Stomach smooth muscle (tissue), 2 donors: ENCODE results near the gene IGFN1.
"Not testable (repeated sequence)": the region's sequence is repeated elsewhere in the genome, so short reads cannot be mapped to it uniquely, and the experiment has no call there.

Experiments used
- H3K27ac ChIP-seq: one replicate; pipeline ENCODE4 v1.7.0; 2013; ENCODE audit warnings: mild to moderate bottlenecking, low read length, inconsistent platforms
- H3K27me3 ChIP-seq, 2 donors: one replicate each; pipeline ENCODE4 v1.7.0; 2013; ENCODE audit warnings: low read length in 2 of 2; ENCODE audit not compliant: insufficient read depth in 2 of 2, control insufficient read depth in 1 of 2
- H3K36me3 ChIP-seq, 2 donors: one replicate each; pipeline ENCODE4 v1.7.0; 2013; ENCODE audit warnings: low read length in 2 of 2; ENCODE audit not compliant: control insufficient read depth in 2 of 2, insufficient read depth in 2 of 2
- H3K4me1 ChIP-seq: one replicate; pipeline ENCODE4 v1.7.0; 2013; ENCODE audit warnings: low read length; ENCODE audit not compliant: control insufficient read depth, insufficient read depth
- H3K4me3 ChIP-seq, 2 donors: one replicate each; pipeline ENCODE4 v1.7.0; 2013; ENCODE audit warnings: low read length in 2 of 2
- H3K9ac ChIP-seq, 2 donors: one replicate each; pipeline ENCODE4 v1.7.0; 2013; ENCODE audit warnings: low read length in 2 of 2, mild to moderate bottlenecking in 1 of 2
- H3K9me3 ChIP-seq, 2 donors: one replicate each; pipeline ENCODE4 v1.7.0; 2013; ENCODE audit warnings: low read length in 2 of 2; ENCODE audit not compliant: control insufficient read depth in 2 of 2
- donor health status: healthy.
- donor health status: Pancreatic carcinoma.

Gene IGFN1

DNA sequence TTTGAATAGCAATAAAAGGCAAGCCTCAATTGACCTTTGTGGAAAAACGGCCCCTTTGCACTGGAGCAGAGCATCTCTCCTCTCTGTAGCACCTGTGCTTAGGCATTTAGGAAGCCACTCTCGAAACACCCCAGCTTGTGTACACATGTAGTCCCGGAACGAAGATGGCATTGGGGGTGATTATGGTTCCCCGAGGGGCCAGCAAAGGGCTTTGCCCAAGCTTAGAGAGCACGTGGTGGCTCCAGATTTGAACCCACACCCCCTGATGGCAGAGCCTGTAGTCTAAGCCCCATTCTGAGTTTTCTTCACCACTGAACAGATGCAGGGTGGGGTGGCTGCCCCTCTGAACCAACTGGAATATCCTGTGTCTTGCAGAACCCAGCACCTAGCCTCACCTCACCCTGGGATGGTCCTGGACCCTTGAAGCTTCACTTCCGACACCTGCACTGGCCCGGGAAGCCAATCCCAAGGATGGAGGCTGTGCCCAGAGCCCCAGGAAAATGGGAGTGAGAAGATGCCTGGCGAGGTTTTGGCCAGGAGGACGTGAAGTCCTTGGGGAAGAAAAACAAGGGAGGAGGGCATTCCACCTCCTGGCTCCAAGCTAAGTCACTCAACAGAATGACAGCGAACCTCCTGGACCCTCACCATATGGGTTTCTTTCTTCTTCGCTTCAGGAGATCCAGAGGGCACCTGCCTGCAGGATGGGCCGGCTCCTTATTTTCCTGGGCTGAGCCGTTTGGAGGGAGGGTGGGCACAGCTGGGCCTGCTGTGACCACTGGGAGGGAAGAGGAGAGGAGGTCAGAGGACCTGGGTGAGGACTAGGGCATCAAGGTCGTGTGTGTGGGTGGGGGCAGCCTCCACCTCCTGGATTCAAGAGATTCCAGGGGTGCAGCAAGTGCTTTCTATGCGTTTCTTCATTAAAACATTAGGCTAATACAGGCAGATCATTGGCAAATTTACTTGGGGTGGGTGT is 37.7 kb downstream of the IGFN1 start:
- H3K9me3 ChIP-seq, result no peaks in the 10 kb centered on the region
- no peak overlapping the region for H3K27ac ChIP-seq
- H3K4me3 ChIP-seq, result no peak overlapping the region
- no peaks in the 10 kb centered on the region for H3K4me1 ChIP-seq
- no peak overlapping the region for H3K9ac ChIP-seq
- no peaks in the 10 kb centered on the region for H3K36me3 ChIP-seq
- no peaks in the 10 kb centered on the region for H3K27me3 ChIP-seq

DNA sequence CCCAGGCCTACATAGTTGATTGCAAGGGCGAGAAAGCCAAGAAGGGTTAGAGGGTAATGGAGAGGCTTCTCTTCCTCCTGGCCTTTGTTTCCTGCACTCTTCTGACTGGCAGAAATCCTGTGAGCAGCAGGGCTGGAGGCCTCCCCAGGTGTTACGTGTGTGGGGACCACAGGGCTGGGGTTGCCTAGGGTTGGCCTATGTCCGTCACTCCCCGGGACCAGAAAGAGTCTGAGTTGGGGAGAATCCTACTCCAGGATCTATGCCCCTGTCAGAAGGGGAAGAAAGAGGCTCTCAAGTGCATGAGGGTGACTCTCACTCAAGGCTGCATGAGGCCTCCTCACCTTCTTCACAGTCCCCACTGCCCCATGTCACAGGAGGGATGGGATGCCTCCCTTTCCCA is 38.5 kb downstream of the IGFN1 start:
- Histone ChIP-seq H3K27me3 (no peaks in the 10 kb centered on the region), H3K27ac (no peak overlapping the region), H3K4me3 (no peak overlapping the region), H3K4me1 (no peaks in the 10 kb centered on the region), H3K9me3 (no peaks in the 10 kb centered on the region), H3K36me3 (no peaks in the 10 kb centered on the region), H3K9ac (no peak overlapping the region)

DNA sequence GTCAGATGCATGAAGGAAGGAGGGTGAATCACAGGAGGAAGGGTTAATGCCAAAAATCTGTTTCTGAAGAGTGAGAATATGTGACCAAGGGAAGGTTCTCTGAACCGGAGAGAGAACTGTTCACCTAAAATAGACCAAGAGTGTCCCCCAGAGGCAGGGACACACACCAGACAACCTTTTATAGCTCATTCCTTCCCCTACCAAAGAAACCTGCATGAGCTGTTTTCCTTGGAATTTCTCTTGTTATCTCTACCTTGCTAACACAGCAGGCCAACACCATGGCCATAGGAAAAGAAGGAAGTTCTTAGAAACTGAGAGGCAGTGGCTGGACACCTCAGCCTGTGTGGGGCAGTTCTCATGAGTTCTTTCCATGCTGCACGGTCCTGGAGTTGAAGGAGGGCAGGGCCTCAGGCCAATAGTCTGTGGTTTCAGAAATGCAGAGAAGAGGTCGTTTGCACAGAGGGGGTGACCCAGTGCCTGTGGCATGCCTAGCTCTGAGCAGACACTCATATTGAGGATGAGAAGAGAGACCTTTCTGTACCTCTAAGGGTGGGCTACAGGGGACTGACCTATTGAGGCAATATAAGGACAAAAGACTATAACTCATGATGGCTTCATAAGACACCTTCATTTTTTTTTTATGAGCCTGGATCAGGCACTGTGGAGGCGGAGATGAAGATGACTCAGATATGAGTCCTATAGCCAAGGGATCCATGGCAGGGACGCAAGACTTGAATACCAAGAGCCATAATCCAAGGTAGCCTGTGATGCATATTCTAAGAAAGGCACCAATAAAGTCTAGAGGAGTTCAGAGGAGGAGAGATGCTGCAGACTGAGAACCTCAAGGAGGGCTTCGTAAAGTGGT is 39.4 kb downstream of the IGFN1 start:
- H3K36me3 ChIP-seq, result no peaks in the 10 kb centered on the region

DNA sequence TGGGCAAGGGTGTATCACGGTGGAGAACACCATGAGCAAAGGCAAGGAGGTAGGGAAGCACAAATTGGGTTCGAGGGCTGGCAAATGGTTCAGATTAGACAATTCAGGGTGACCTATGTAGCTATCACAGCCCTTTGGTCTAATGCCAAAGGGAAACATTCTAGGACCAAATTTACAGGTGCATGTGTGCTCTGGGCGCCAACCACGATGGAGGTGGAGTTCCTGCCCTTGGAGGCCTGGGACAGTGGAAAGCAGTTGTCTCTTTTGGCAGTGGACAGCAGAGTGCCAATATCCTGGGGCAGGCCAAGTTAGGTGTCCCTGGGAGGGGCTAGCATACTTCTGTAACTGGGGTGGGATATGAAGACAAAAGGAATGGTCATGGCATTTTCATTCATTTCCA is 40.1 kb downstream of the IGFN1 start:
- H3K4me1 ChIP-seq, result no peaks in the 10 kb centered on the region
- H3K36me3 ChIP-seq, result no peaks in the 10 kb centered on the region
- H3K9me3 ChIP-seq, result no peaks in the 10 kb centered on the region

More for the DNA sequence above, 39.4 kb downstream of the IGFN1 start:
- H3K27me3 ChIP-seq, result no peaks in the 10 kb centered on the region
- H3K27ac ChIP-seq, result no peak overlapping the region
- no peak overlapping the region for H3K9ac ChIP-seq
- H3K4me1 ChIP-seq, result no peaks in the 10 kb centered on the region
- no peak overlapping the region for H3K4me3 ChIP-seq
- H3K9me3 ChIP-seq, result no peaks in the 10 kb centered on the region

DNA sequence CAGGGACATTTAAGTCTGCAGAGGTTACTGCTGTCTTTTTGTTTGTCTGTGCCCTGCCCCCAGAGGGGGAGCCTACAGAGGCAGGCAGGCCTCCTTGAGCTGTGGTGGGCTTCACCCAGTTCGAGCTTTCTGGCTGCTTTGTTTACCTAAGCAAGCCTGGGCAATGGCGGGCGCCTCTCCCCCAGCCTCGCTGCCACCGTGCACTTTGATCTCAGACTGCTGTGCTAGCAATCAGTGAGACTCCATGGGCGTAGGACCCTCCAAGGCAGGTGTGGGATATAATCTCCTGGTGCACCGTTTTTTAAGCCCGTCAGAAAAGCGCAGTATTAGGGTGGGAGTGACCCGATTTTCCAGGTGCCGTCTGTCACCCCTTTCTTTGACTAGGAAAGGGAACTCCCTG is 49.0 kb downstream of the IGFN1 start:
- not testable (repeated sequence) for H3K27ac ChIP-seq, H3K4me1 ChIP-seq, H3K36me3 ChIP-seq, H3K9me3 ChIP-seq, H3K27me3 ChIP-seq, H3K9ac ChIP-seq, H3K4me3 ChIP-seq

More for the DNA sequence above, 40.1 kb downstream of the IGFN1 start:
- no peak overlapping the region for H3K9ac ChIP-seq
- H3K4me3 ChIP-seq, result no peak overlapping the region
- H3K27me3 ChIP-seq, result no peaks in the 10 kb centered on the region
- H3K27ac ChIP-seq, result no peak overlapping the region

- no peak overlapping the region for H3K27ac ChIP-seq
- H3K9me3 ChIP-seq, result no peaks in the 10 kb centered on the region
- peaks cover 3 to 9% of the 10 kb centered on the region in 2 donors for H3K27me3 ChIP-seq
- H3K36me3 ChIP-seq, result no peaks in the 10 kb centered on the region
- H3K4me1 ChIP-seq, result no peaks in the 10 kb centered on the region
- no peak overlapping the region for H3K4me3 ChIP-seq
- no peak overlapping the region for H3K9ac ChIP-seq
Measured at GRCh38 chr1:201240171-201240570, 49.5 kb downstream of the IGFN1 start.

- Histone ChIP-seq H3K27me3 (peaks cover 3 to 9% of the 10 kb centered on the region in 2 donors), H3K4me1 (no peaks in the 10 kb centered on the region), H3K9ac (no peak overlapping the region)
Measured at GRCh38 chr1:201241736-201242135, 51.1 kb downstream of the IGFN1 start.

GRCh38 chr1:201245082-201245481 is 54.5 kb downstream of the IGFN1 start:
- Histone ChIP-seq H3K27me3 (peaks cover 3 to 9% of the 10 kb centered on the region in 2 donors), H3K9me3 (no peaks in the 10 kb centered on the region), H3K27ac (no peak overlapping the region), H3K4me1 (no peaks in the 10 kb centered on the region), H3K4me3 (no peak overlapping the region), H3K36me3 (no peaks in the 10 kb centered on the region), H3K9ac (no peak overlapping the region)

More at GRCh38 chr1:201241736-201242135, 51.1 kb downstream of the IGFN1 start:
- Histone ChIP-seq H3K27ac (no peak overlapping the region), H3K9me3 (no peaks in the 10 kb centered on the region), H3K36me3 (no peaks in the 10 kb centered on the region), H3K4me3 (no peak overlapping the region)

DNA sequence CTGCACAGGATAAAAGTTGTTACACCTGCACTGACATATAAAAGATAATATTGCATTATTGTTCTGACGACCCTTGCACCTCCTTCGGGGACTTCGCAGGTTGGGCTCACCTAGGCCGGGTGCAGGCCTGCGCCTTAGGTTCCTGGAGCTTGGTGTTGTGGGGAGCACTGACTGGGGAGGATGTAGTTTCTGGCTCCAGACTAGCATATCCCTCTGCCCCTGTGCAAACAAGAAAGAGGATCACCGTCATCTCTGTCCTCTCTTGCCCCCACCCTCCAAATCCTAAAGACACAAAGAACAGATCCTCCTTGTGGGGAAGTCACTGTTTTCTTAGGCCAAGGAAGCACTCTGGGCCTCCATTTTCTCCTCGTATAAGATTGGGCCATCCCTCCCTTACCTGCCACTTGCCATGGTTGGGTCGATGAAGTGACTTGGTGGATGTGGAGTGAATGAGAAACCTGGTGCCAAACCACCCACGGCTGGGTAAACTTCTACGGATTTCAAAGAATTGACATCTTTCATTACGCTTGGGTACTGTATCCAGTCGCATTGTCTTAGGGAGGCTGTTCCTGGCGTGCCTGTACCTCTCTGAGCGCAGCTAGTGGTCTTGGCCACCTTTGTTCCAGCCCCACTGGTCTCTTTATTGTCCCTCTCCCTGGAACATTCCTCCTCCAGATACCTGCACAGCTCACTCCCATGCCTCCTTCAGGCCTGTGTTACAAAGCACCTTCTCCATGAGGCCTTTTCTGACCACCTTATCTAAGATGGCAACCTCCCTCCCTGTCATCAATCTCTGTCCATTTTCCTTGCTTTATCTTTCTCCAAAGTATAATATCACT is 58.3 kb downstream of the IGFN1 start:
- no peak overlapping the region for H3K9ac ChIP-seq
- H3K27me3 ChIP-seq, result peaks cover 0 to 3% of the 10 kb centered on the region in 2 donors
- no peaks in the 10 kb centered on the region for H3K36me3 ChIP-seq
- H3K4me1 ChIP-seq, result no peaks in the 10 kb centered on the region
- H3K27ac ChIP-seq, result no peak overlapping the region
- no peak overlapping the region for H3K4me3 ChIP-seq
- no peaks in the 10 kb centered on the region for H3K9me3 ChIP-seq

DNA sequence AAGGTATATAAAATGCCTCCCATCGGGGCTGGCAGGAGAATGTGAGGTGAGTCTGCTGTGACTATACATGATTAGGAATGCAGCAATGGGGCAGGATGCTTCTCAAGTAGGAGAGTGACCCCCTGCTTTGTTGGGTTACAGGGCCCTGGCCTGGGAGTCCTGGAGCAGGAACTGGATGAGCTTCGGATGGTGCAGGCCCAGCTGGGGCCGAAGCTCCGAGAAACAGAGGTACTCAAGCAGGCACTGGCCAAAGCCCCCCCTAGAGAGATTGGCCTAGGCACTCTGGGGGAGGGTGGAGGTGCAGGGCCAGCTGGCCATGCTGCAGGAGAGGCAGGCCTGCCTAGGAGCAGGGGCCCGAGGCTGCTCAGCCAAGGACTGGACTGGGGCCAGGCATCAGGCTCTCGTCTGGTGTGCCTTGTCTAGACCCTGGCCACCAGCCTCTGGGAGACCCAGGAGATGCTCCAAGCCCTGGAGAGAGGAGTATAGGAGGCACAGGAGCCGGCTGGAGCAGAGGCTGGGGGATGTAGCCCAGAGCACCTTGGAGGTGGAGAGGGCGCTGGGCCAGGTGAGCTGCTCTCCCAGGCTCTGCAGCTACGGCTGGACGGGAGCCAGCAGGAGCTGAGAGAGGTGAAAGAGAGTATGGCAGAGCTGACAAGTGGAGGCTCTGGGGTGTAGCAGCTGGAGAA is 59.8 kb downstream of the IGFN1 start:
- H3K9ac ChIP-seq, result no peak overlapping the region
- H3K9me3 ChIP-seq, result no peaks in the 10 kb centered on the region
- H3K4me1 ChIP-seq, result peaks cover 2% of the 10 kb centered on the region
- H3K36me3 ChIP-seq, result no peaks in the 10 kb centered on the region
- H3K27ac ChIP-seq, result no peak overlapping the region
- peaks cover 2 to 3% of the 10 kb centered on the region in 2 donors for H3K27me3 ChIP-seq
- H3K4me3 ChIP-seq, result no peak overlapping the region
